NB4 (cell line): ENCODE data around the gene ERMN.

ENCODE experiments used
- DNase-seq: peaks from one replicate; pipeline ENCODE4 v3.0.0; 2010; ENCODE audit warnings: low read depth
- H3K4me3 ChIP-seq: one replicate; pipeline ENCODE4 v1.5.1; 2011; ENCODE audit warnings: mild to moderate bottlenecking, low read depth, low read length, moderate library complexity
- CTCF ChIP-seq: IDR thresholded peaks from one replicate; pipeline ENCODE4 v1.5.1; 2012; ENCODE audit warnings: low read depth, low read length
- MAX ChIP-seq: IDR thresholded peaks from 2 replicates; pipeline ENCODE4 v1.6.1; 2011; ENCODE audit warnings: low read depth, low read length
- MYC ChIP-seq: IDR thresholded peaks from 2 replicates; pipeline ENCODE4 v1.6.1; 2011; ENCODE audit warnings: low read depth, low read length
- POLR2A ChIP-seq: IDR thresholded peaks from 2 replicates; pipeline ENCODE4 v1.6.1; 2011; ENCODE audit warnings: mild to moderate bottlenecking; ENCODE audit not compliant: insufficient read length; ENCODE audit errors: extremely low read depth

ERMN gene

GRCh38 chr2:157334797-157335196 lies 9.2 kb upstream of the ERMN start:
- TF ChIP-seq POLR2A: no peak
- TF ChIP-seq CTCF: no peak
- no peak for TF ChIP-seq MYC
- TF ChIP-seq MAX: no peak
- no peak for DNase-seq

GRCh38 chr2:157334335-157334734 lies 8.7 kb upstream of the ERMN start:
- TF ChIP-seq MYC: no peak
- no peak overlapping the region for H3K4me3 ChIP-seq
- DNase-seq: no peak

More at GRCh38 chr2:157334797-157335196, 9.2 kb upstream of the ERMN start:
- no peak overlapping the region for H3K4me3 ChIP-seq

- no peak overlapping the region for H3K4me3 ChIP-seq
- TF ChIP-seq CTCF: no peak
- TF ChIP-seq MAX: no peak
- no peak for TF ChIP-seq POLR2A
- TF ChIP-seq MYC: no peak
- no peak for DNase-seq
Observed at GRCh38 chr2:157333304-157334047, 7.9 kb upstream of the ERMN start.

GRCh38 chr2:157329524-157329923 lies 3.9 kb upstream of the ERMN start:
- TF ChIP-seq MYC: no peak
- TF ChIP-seq POLR2A: no peak
- no peak for TF ChIP-seq CTCF
- TF ChIP-seq MAX: no peak
- DNase-seq: no peak

GRCh38 chr2:157327621-157328500 lies 2.2 kb upstream of the ERMN start:
- no peak overlapping the region for H3K4me3 ChIP-seq
- DNase-seq: peak; percentile 74
- TF ChIP-seq CTCF (peak; percentile 97), POLR2A (no peak), MYC (no peak), MAX (no peak)

More at GRCh38 chr2:157329524-157329923, 3.9 kb upstream of the ERMN start:
- no peak overlapping the region for H3K4me3 ChIP-seq

- no peak overlapping the region for H3K4me3 ChIP-seq
- DNase-seq: no peak
- no peak for TF ChIP-seq MAX
- TF ChIP-seq CTCF: no peak
- TF ChIP-seq POLR2A: no peak
- TF ChIP-seq MYC: no peak
Observed at GRCh38 chr2:157327200-157327599, 1.6 kb upstream of the ERMN start.
